Endothelial cell of umbilical vein (primary cell): Measurements from ENCODE around the gene ANGPT4. TPM values are rescaled to one million over a fixed set of nuclear protein-coding genes. Genes with fewer than 3 reads are reported as not detected.

Experiments
- BruUV-seq: library from RNA; stranded (reverse); fragments of 400-500 nt; replicated peaks from 2 replicates; lab custom pipeline; 2021; lab: Mats Ljungman, UMichigan
- CTCF ChIA-PET: fragments of 300-600, 350-600 bp; sonication (Branson Sonifier 250); formaldehyde crosslinking; loops from one replicate; lab custom pipeline; 2021; ENCODE audit warnings: antibody characterized with exemption, inconsistent platforms; lab: Charles Lee
- POLR2A ChIA-PET: fragments of 300-600, 350-600 bp; sonication (Branson Sonifier 250); formaldehyde crosslinking; loops from one replicate; lab custom pipeline; 2021; ENCODE audit warnings: antibody characterized with exemption, inconsistent platforms; lab: Charles Lee
- DNase-seq: peaks from one replicate; pipeline ENCODE4 v3.0.0-alpha.2; 2011; ENCODE audit warnings: low read depth, low spot score
- FAIRE-seq: peaks from 2 replicates; lab custom pipeline; 2011; peaks lifted over from hg19 to GRCh38; lab: Jason Lieb, UNC
- H2AFZ ChIP-seq: 2 replicates; pipeline ENCODE4 v1.6.0; 2012; ENCODE audit warnings: low read depth, low read length, control low read depth, inconsistent platforms
- H3K27ac ChIP-seq: 2 replicates; pipeline ENCODE4 v1.5.1; 2011; ENCODE audit warnings: low read depth, mild to moderate bottlenecking, control low read depth, low read length, moderate library complexity; ENCODE audit not compliant: insufficient read depth
- H3K27me3 ChIP-seq, 2 experiments: 2 replicates each; pipeline versions ENCODE4 v1.6.0 to v1.6.1; 2011; ENCODE audit warnings: low read length in 2 of 2, mixed read lengths in 1 of 2; ENCODE audit not compliant: control insufficient read depth in 2 of 2, insufficient read depth in 2 of 2
- H3K36me3 ChIP-seq, 2 experiments: 2 replicates in 1 of 2; 3 replicates in 1 of 2; pipeline ENCODE4 v1.5.1; 2011; ENCODE audit warnings: low read length in 2 of 2, mild to moderate bottlenecking in 1 of 2, moderate library complexity in 1 of 2; ENCODE audit not compliant: control insufficient read depth in 2 of 2, insufficient read depth in 2 of 2; ENCODE audit errors: extremely low read depth in 1 of 2
- H3K4me1 ChIP-seq: 3 replicates; pipeline ENCODE4 v1.5.1; 2011; ENCODE audit warnings: mild to moderate bottlenecking, low read length; ENCODE audit not compliant: control insufficient read depth, insufficient read depth; ENCODE audit errors: extremely low read depth
- H3K4me2 ChIP-seq: 2 replicates; pipeline ENCODE4 v1.6.1; 2011; ENCODE audit warnings: low read length, control low read depth, mixed read lengths; ENCODE audit not compliant: insufficient read depth
- H3K4me3 ChIP-seq, 3 experiments: fragments of 200-600 bp in 1 of 3; sonication (generic), shearing (Covaris generic) in 1 of 3; replicated peaks in 1 of 3; 2 replicates each; pipeline ENCODE4 v1.5.1; 2011 to 2016; ENCODE audit warnings: control low read depth in 3 of 3, low read length in 3 of 3, mild to moderate bottlenecking in 2 of 3, inconsistent platforms in 1 of 3, low read depth in 1 of 3, moderate library complexity in 1 of 3; ENCODE audit not compliant: insufficient read depth in 1 of 3
- H3K79me2 ChIP-seq: 2 replicates; pipeline ENCODE4 v1.6.0; 2012; ENCODE audit warnings: low read length, inconsistent platforms; ENCODE audit not compliant: control insufficient read depth, insufficient read depth
- H3K9ac ChIP-seq: replicated peaks from 2 replicates; pipeline ENCODE3; 2011; ENCODE audit warnings: low read length, control low read depth; ENCODE audit not compliant: insufficient read depth; ENCODE audit errors: extremely low read depth
- H3K9me1 ChIP-seq: replicated peaks from 3 replicates; pipeline ENCODE4 v1.6.0; 2011; ENCODE audit warnings: mild to moderate bottlenecking, low read length; ENCODE audit not compliant: control insufficient read depth, insufficient read depth; ENCODE audit errors: extremely low read depth
- H3K9me3 ChIP-seq: replicated peaks from 2 replicates; pipeline ENCODE4 v1.5.1; 2012; ENCODE audit warnings: low read length, inconsistent platforms; ENCODE audit not compliant: control insufficient read depth, insufficient read depth
- H4K20me1 ChIP-seq: replicated peaks from 2 replicates; pipeline ENCODE3; 2011; ENCODE audit warnings: mild to moderate bottlenecking, low read length; ENCODE audit not compliant: control insufficient read depth, insufficient read depth; ENCODE audit errors: extremely low read depth
- EZH2 ChIP-seq: IDR thresholded peaks from 2 replicates; pipeline ENCODE4 v1.6.1; 2012; ENCODE audit warnings: borderline replicate concordance, low read depth, mild to moderate bottlenecking, moderate library complexity, low read length, inconsistent platforms; ENCODE audit not compliant: severe bottlenecking
- FOS ChIP-seq: IDR thresholded peaks from 2 replicates; pipeline ENCODE4 v1.6.1; 2011; ENCODE audit warnings: mild to moderate bottlenecking, low read length, moderate library complexity, borderline replicate concordance; ENCODE audit not compliant: insufficient read depth
- GATA2 ChIP-seq: IDR thresholded peaks from 2 replicates; pipeline ENCODE4 v1.7.0; 2011; ENCODE audit warnings: low read depth, mild to moderate bottlenecking, moderate library complexity, mixed read lengths, low read length; ENCODE audit not compliant: insufficient read length, insufficient read depth
- JUN ChIP-seq: IDR thresholded peaks from 2 replicates; pipeline ENCODE4 v1.6.1; 2011; ENCODE audit warnings: borderline replicate concordance, low read depth; ENCODE audit not compliant: insufficient read length, insufficient read depth
- MYC ChIP-seq: IDR thresholded peaks from one replicate; pipeline ENCODE4 v1.6.1; 2011; ENCODE audit warnings: mild to moderate bottlenecking, low read depth, low read length
- POLR2A ChIP-seq: IDR thresholded peaks from 2 replicates; pipeline ENCODE4 v1.6.1; 2012; ENCODE audit warnings: low read depth, mild to moderate bottlenecking, control low read depth, low read length
- POLR2AphosphoS5 ChIP-seq: IDR thresholded peaks from 2 replicates; pipeline ENCODE4 v1.6.1; 2012; ENCODE audit warnings: low read depth, mild to moderate bottlenecking, control low read depth, low read length, moderate library complexity; ENCODE audit not compliant: insufficient read depth
- dilution Hi-C: fragments of 300-500 bp; cut with MboI; formaldehyde crosslinking; loops from one replicate; pipeline ENCODE4 v1.15.0; 2019; ENCODE audit warnings: low sequenced_read_pairs; ENCODE audit not compliant: extremely low pct_ligation_motif_present
- intact Hi-C: fragments of 100-400 bp; cut with micrococcal nuclease; formaldehyde crosslinking; loops from one replicate; pipeline ENCODE4 v1.10.0; 2022
- polyA plus RNA-seq, 4 experiments: library from polyadenylated mRNA; depleted of rRNA in 3 of 4; stranded (reverse) in 3 of 4; unstranded in 1 of 4; fragments of >200 nt; gene quantifications; 2 replicates each; pipeline versions ENCODE4 v1.2.1 to v1.2.3, GENCODE V29; 2011 to 2012; ENCODE audit warnings: missing spikeins in 1 of 4
- total RNA-seq: library from RNA; stranded (reverse); gene quantifications from 2 replicates; pipeline ENCODE4 v1.2.3, GENCODE V29; 2021
- TF ChIP-seq, protein P1 (sequence below): IDR thresholded peaks from 2 replicates; pipeline ENCODE4 v1.6.1; 2011; ENCODE audit not compliant: insufficient read depth, insufficient read length
- TF ChIP-seq, protein P2 (sequence below), 2 donors: IDR thresholded peaks; 1 replicate in 1 of 2; 2 replicates in 1 of 2; pipeline ENCODE4 v1.5.1; 2011; ENCODE audit warnings: low read length in 2 of 2, mild to moderate bottlenecking in 2 of 2, moderate library complexity in 2 of 2, control low read depth in 1 of 2, inconsistent platforms in 1 of 2, low read depth in 1 of 2; ENCODE audit not compliant: insufficient read depth in 1 of 2; ENCODE audit errors: extremely low read depth in 1 of 2

Gene ANGPT4
- total and polyA plus RNA-seq, 2 donors (not counting 3 experiments of a cell fraction or from before 2014, with no cell fraction given): not detected

DNA sequence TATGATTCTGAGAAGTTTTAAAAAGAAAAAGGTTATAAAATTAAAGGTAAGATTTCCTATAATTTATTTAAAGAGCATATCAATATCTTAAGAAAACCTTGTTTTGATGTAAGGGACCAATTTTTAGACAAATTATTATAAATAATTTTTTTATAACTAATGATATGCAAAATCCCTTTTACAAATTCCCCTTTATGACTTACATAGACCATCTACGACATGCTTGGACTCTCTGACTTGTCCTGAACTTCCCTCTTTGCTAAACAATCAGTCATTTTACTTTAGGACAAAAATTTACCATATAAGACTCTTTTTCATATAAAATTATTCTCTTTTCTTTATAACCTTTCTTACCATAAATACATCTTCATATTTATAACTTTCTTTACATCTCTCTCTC, 15.3 kb upstream of the ANGPT4 start:
- Histone ChIP-seq H3K4me3 (no peak overlapping the region), H3K27me3 (peaks cover 0 to 2% of the 10 kb centered on the region in 2 experiments), H3K36me3 (no peaks in the 10 kb centered on the region), H2AFZ (no peak overlapping the region), H3K9me3 (no peaks in the 10 kb centered on the region), H3K27ac (no peak overlapping the region), H3K4me1 (no peaks in the 10 kb centered on the region), H3K79me2 (no peaks in the 10 kb centered on the region), H3K9ac (no peak overlapping the region), H4K20me1 (no peaks in the 10 kb centered on the region), H3K9me1 (no peaks in the 10 kb centered on the region), H3K4me2 (no peak overlapping the region)
- BruUV-seq: no TSS peak
- CTCF ChIA-PET: no interaction called here
- POLR2A ChIA-PET: no interaction called here
- no peak for TF ChIP-seq POLR2A
- TF ChIP-seq, protein P1, sequence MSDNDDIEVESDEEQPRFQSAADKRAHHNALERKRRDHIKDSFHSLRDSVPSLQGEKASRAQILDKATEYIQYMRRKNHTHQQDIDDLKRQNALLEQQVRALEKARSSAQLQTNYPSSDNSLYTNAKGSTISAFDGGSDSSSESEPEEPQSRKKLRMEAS: no peak
- TF ChIP-seq FOS: no peak
- no peak for TF ChIP-seq EZH2
- TF ChIP-seq JUN: no peak
- no peak for TF ChIP-seq POLR2AphosphoS5
- no peak for TF ChIP-seq MYC
- no peak for TF ChIP-seq GATA2
- TF ChIP-seq, protein P2, sequence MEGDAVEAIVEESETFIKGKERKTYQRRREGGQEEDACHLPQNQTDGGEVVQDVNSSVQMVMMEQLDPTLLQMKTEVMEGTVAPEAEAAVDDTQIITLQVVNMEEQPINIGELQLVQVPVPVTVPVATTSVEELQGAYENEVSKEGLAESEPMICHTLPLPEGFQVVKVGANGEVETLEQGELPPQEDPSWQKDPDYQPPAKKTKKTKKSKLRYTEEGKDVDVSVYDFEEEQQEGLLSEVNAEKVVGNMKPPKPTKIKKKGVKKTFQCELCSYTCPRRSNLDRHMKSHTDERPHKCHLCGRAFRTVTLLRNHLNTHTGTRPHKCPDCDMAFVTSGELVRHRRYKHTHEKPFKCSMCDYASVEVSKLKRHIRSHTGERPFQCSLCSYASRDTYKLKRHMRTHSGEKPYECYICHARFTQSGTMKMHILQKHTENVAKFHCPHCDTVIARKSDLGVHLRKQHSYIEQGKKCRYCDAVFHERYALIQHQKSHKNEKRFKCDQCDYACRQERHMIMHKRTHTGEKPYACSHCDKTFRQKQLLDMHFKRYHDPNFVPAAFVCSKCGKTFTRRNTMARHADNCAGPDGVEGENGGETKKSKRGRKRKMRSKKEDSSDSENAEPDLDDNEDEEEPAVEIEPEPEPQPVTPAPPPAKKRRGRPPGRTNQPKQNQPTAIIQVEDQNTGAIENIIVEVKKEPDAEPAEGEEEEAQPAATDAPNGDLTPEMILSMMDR (IDR thresholded peaks at IDR 0.05; ENCODE audit: extremely low read depth in 1 of 2, insufficient read depth in 1 of 2, low read depth in 1 of 2, low read length in 2 of 2): no peak
- DNase-seq (no peak), FAIRE-seq (no peak)
- intact Hi-C loops: no loop called here
- dilution Hi-C loops: no loop called here
